Body of pancreas (tissue), 4 donors: Measurements from ENCODE around the gene CBLIF. TPM values are rescaled to one million over a fixed set of nuclear protein-coding genes. Genes with fewer than 3 reads are reported as not detected.

Experiments
- ATAC-seq: fragments of 150-250 bp; one replicate; pipeline ENCODE4 v1.9.1; 2016
- DNase-seq, 4 donors: peaks; one replicate each; pipeline ENCODE4 v3.0.0-alpha.2; 2019
- H3K27ac ChIP-seq, 4 donors: fragments of 200-600 bp; sonication (generic); 1 replicate in 3 of 4; 2 replicates in 1 of 4; pipeline versions ENCODE4 v1.5.1 to v1.6.1; 2016 to 2019; ENCODE audit warnings: mild to moderate bottlenecking in 1 of 4, mixed read lengths in 1 of 4, moderate library complexity in 1 of 4
- H3K27me3 ChIP-seq, 2 donors: fragments of 200-600 bp; sonication (generic); one replicate each; pipeline ENCODE4 v1.6.0; 2016; ENCODE audit warnings: mild to moderate bottlenecking in 1 of 2
- H3K36me3 ChIP-seq, 2 donors: fragments of 200-600 bp; sonication (generic); replicated peaks in 1 of 2; 2 replicates each; pipeline ENCODE4 v1.5.1; 2016; ENCODE audit warnings: low read depth in 2 of 2; ENCODE audit not compliant: insufficient read depth in 1 of 2
- H3K4me1 ChIP-seq: fragments of 200-600 bp; sonication (generic); one replicate; pipeline ENCODE4 v1.6.0; 2016
- H3K4me3 ChIP-seq, 2 donors: fragments of 200-600 bp; sonication (generic); 1 replicate in 1 of 2; 2 replicates in 1 of 2; pipeline ENCODE4 v1.5.1; 2016 to 2019
- H3K9me3 ChIP-seq, 3 donors: fragments of 200-600 bp; sonication (generic); 1 replicate in 2 of 3; 2 replicates in 1 of 3; pipeline ENCODE4 v1.5.1; 2016
- POLR2A ChIP-seq, 3 donors: fragments of 450-650 bp; IDR thresholded peaks; one replicate each; pipeline ENCODE4 v1.6.1; 2016; ENCODE audit warnings: antibody characterized with exemption in 3 of 3, mild to moderate bottlenecking in 2 of 3
- WGBS, 2 donors: methylation state at CpG; one replicate each; pipeline ENCODE4 v1.1.5; 2017; 5-methylcytosine and 5-hydroxymethylcytosine counted together
- intact Hi-C: fragments of 100-400 bp; cut with DNase I; formaldehyde crosslinking; loops from one replicate; pipeline ENCODE4 v1.15.1; 2023
- total RNA-seq, 2 donors: library from RNA; depleted of rRNA; stranded (reverse); fragments of >200 nt; gene quantifications; one replicate each; pipeline ENCODE4 v1.1.0, GENCODE V29; 2016
- TF ChIP-seq, protein P1 (sequence below), 7 experiments: fragments of 450-650 bp in 4 of 7; fragments of 200-600 bp in 3 of 7; sonication (generic) in 3 of 7; IDR thresholded peaks; one replicate each; pipeline ENCODE4 v1.5.1; 2016 to 2019; ENCODE audit warnings: antibody characterized with exemption in 7 of 7

The CBLIF gene
- total RNA-seq, 2 donors from 2014 or later: not detected

DNA sequence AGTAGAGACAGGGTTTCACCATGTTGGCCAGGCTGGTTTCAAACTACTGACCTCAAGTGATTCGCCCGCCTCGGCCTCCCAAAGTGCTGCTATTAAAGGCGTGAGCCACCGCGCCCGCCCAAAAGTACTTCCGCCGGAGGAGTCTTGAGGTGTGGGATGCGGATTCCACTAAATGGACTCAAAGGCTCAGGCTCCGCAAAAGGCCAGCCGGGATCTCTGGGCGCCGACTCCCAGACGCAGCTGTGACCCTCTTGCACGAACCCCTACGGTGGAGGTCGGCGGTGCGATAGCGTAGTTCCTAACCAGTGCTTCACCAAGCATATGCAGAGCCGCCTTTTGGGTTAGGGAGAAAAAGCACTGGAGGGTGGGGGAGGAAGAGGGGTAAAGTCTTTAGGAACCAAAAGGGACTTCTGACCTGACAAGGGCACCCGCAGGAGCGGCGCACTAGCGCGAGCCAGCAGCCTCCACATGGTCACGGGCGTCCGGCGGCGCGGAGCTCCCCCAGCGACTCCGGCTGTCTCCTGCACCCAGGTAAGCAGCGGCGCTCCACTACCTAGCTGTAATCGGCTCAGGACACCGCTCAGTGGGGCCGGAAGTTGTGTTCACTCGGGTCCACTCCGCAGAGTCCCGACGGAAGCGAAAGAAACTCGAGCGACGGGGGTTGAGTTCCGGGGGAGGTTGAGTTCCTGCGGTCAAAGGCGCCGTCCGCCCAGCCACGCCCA, 34.9 kb downstream of the CBLIF start, which contains the start of gene MRPL16:
MRPL16 (minus strand) TSS at position 590 of the 722 bp plus-strand sequence; CDS start at position 470, 120 bp downstream.
- TF ChIP-seq POLR2A (IDR thresholded peaks at IDR 0.05): peak; percentile 57 to 89 (median 89)
- TF ChIP-seq, protein P1, sequence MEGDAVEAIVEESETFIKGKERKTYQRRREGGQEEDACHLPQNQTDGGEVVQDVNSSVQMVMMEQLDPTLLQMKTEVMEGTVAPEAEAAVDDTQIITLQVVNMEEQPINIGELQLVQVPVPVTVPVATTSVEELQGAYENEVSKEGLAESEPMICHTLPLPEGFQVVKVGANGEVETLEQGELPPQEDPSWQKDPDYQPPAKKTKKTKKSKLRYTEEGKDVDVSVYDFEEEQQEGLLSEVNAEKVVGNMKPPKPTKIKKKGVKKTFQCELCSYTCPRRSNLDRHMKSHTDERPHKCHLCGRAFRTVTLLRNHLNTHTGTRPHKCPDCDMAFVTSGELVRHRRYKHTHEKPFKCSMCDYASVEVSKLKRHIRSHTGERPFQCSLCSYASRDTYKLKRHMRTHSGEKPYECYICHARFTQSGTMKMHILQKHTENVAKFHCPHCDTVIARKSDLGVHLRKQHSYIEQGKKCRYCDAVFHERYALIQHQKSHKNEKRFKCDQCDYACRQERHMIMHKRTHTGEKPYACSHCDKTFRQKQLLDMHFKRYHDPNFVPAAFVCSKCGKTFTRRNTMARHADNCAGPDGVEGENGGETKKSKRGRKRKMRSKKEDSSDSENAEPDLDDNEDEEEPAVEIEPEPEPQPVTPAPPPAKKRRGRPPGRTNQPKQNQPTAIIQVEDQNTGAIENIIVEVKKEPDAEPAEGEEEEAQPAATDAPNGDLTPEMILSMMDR (IDR thresholded peaks at IDR 0.05): peak in 6 of 7 experiments; percentile 7 to 63 (median 56)
- 0 to 2% methylated on average over 40 to 53 of the region's 54 CpGs for WGBS, 2 donors
- peak; percentile 94 to 95 (median 94) for DNase-seq
- peaks cover 8% of the 10 kb centered on the region for H3K4me1 ChIP-seq
- intact Hi-C loops: no loop called here
- H3K4me3 ChIP-seq: peak within 1 kb of the TSS; percentile 77 to 82
- peak; percentile 99 for ATAC-seq
- no peaks in the 10 kb centered on the region for H3K9me3 ChIP-seq
- peaks cover 0 to 3% of the 10 kb centered on the region in 2 donors for H3K36me3 ChIP-seq
- H3K27me3 ChIP-seq: no peaks in the 10 kb centered on the region
- peak within 1 kb of the TSS; percentile 70 to 92 (median 84) for H3K27ac ChIP-seq

DNA sequence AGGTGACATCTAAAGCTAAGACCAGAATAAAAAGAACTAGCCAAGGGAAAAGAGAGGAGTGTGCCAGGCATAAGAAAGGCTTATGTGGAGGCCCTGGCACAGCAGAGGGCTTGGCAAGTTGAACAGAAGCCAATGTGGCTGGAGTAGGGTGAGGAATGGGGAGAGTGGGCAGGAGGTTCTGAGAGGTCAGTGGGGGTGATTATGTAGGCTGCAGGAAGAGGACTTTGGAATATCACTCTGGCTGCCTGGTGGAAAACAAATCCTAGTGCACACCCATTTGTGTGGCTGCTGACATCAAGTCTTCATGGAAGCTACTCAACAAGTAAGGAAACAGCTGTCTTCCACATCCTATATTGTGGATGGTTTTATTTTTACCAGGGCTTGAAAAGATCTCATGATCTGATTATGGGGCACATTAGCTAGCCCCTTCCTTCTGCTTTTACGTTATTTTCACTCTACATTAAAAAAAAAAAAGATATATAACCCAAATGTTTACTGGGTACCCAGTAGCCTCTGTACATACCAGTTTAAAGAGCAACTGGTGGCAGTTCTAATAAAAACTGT, 38.2 kb downstream of the CBLIF start:
- Histone ChIP-seq H3K36me3 (peaks cover 0 to 10% of the 10 kb centered on the region in 2 donors), H3K4me1 (peaks cover 10% of the 10 kb centered on the region), H3K27me3 (no peaks in the 10 kb centered on the region), H3K27ac (no peak overlapping the region), H3K4me3 (no peak overlapping the region), H3K9me3 (no peaks in the 10 kb centered on the region)
- TF ChIP-seq, protein P1 (IDR thresholded peaks at IDR 0.05): no peak
- TF ChIP-seq POLR2A (IDR thresholded peaks at IDR 0.05): no peak
- 75 to 88% methylated on average over 1 of the region's 1 CpG for WGBS, 2 donors
- no peak for DNase-seq
- ATAC-seq: no peak
- intact Hi-C loops: no loop called here

DNA sequence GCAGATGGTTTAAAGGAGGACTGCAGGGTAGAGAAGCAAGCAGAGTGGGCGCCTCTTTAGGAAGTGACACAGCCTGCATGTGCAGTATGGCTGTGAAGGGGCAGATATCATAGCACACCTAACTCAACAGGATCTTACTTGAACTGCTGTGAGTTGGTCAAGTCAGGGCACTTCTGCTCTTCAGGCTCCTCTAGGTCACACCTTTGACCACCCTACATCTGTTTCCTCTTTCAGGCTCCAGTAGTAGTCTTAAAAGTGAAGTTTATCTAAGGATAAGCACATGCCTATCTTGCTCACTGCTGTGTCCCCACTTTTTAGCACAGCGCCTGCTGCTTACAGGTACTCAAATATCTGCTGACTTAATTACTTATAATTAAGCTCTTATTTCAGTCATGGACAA, 41.2 kb downstream of the CBLIF start:
- Histone ChIP-seq H3K27me3 (no peaks in the 10 kb centered on the region), H3K9me3 (no peaks in the 10 kb centered on the region), H3K27ac (no peak overlapping the region), H3K4me3 (no peak overlapping the region), H3K36me3 (peaks cover 4 to 13% of the 10 kb centered on the region in 2 donors), H3K4me1 (peaks cover 5% of the 10 kb centered on the region)
- WGBS, 2 donors: 88 to 91% methylated on average over 2 of the region's 2 CpGs
- intact Hi-C loops: loop anchor here (5.0 kb wide), 1 partner anchor 52 kb away; no protein-coding TSS in a partner anchor
- DNase-seq: no peak
- TF ChIP-seq, protein P1 (IDR thresholded peaks at IDR 0.05): no peak
- no peak for TF ChIP-seq POLR2A (IDR thresholded peaks at IDR 0.05)
- no peak for ATAC-seq

DNA sequence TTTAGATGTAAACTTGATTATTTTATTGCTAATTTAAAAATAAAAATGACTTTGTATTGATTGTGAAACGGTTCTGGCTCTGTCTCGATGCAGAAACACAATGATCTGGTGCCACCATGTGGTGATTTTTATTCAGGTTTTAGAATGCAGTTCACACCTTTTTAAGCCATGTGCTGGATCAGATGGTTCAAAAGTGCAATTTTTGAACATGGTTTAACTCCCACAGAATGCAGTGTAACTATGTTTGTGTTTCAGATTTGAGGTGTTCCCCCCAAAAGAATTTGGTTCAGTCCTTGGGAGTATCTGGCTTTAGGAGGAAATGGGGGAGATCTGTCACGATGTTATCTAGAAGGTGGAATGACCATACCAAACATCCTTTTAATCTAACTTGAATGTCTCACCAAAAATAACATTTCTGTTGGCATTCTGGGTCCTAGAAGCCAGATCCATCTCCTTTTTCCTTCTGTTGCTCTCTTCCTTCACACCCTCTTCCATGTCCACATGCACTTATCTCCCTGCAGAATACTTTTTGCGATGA, 42.6 kb downstream of the CBLIF start:
- 46 to 48% methylated on average over 4 of the region's 4 CpGs for WGBS, 2 donors
- ATAC-seq (peak; percentile 85), DNase-seq (peak in 2 of 4 donors; percentile 26 to 66)

More for the DNA sequence above, 42.6 kb downstream of the CBLIF start:
- intact Hi-C loops: loop anchor here (5.0 kb wide), 1 partner anchor 50 kb away; no protein-coding TSS in a partner anchor
- TF ChIP-seq, protein P1 (IDR thresholded peaks at IDR 0.05): peak in 6 of 7 experiments; percentile 51 to 86 (median 76)
- TF ChIP-seq POLR2A (IDR thresholded peaks at IDR 0.05): no peak
- peaks cover 5% of the 10 kb centered on the region for H3K4me1 ChIP-seq
- no peak overlapping the region for H3K27ac ChIP-seq
- no peaks in the 10 kb centered on the region for H3K9me3 ChIP-seq
- H3K36me3 ChIP-seq: peaks cover 4 to 15% of the 10 kb centered on the region in 2 donors
- H3K27me3 ChIP-seq: no peaks in the 10 kb centered on the region
- no peak overlapping the region for H3K4me3 ChIP-seq
